GM18858 (cell line): Measurements from ENCODE around the gene KREMEN1.

ENCODE experiments used
- ATAC-seq: cut with Tn5 transposase; IDR thresholded peaks from one replicate; pipeline ENCODE4 v1.9.1; 2021; ENCODE audit not compliant: unreplicated experiment

KREMEN1 gene

GRCh38 chr22:29128891-29129807 lies 56.3 kb downstream of the KREMEN1 start:
- no peak for ATAC-seq

DNA sequence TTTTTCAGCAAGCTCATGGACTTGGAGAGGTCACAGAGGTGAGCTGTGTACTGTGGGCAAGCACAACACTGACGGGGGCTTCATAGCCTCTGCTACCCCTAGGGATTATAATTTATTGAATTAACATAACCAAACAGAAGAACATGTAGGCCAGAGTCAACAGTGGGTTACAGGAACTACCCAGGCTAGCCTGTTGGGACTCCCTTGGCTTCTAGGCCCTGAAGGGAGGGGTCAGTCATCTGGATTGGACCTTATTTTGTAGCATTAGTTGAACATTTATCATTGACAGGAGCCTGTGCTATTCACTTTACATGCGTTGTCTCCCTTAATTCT lies 56.9 kb downstream of the KREMEN1 start:
- ATAC-seq: no peak

GRCh38 chr22:29130476-29130875 lies 57.6 kb downstream of the KREMEN1 start:
- ATAC-seq: no peak

- no peak for ATAC-seq
Observed at GRCh38 chr22:29133603-29134133, 60.8 kb downstream of the KREMEN1 start.

DNA sequence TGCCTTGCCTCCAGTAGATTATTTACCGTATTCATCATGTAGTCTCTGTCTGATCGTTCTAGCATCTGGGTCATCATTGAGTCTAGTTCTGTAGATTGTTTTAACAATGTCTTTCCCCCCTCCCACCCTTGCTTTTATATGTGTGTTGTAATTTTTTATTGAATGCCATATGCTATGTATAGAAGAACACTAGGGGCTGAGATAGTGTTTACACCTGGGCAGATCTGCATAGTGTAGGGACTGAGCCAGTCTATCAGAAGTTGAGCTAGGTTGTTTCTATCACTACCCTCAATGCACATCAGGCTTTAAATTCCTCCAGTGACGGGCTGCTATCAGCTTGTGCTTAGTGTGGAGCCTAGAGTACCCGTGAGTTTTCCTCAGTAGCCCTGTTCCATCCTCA lies 61.6 kb downstream of the KREMEN1 start:
- no peak for ATAC-seq

DNA sequence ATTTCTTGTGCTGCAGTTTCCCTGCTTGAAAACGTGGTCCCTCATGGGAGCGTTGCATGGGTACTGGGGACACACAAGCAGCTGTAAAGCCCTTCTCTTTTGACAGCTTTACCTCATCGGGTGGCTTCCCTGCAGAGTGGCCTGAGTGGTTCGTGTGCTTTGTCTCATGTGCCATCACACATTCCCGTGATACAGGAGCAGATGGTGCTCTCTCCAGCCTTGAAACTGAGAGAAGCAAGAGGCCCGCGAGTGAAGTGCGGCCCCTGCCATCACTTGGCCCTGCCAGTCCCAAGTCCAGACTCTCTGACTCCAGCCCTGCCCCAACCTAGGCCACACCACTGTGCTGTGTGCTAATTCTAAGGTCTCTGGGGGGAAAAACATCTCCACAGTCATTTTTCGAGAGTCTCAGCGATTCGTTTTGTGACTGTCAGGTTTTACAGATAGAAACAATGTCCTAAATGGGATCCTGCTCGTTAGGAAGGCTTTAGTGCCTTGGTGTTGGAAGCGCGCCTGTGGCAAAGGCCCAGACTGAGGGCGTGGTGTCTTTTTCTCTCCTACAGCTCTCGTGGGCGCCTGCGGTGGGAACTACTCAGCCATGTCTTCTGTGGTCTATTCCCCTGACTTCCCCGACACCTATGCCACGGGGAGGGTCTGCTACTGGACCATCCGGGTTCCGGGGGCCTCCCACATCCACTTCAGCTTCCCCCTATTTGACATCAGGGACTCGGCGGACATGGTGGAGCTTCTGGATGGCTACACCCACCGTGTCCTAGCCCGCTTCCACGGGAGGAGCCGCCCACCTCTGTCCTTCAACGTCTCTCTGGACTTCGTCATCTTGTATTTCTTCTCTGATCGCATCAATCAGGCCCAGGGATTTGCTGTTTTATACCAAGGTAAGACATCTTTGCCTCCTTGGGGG lies 64.2 kb downstream of the KREMEN1 start:
- no peak for ATAC-seq

DNA sequence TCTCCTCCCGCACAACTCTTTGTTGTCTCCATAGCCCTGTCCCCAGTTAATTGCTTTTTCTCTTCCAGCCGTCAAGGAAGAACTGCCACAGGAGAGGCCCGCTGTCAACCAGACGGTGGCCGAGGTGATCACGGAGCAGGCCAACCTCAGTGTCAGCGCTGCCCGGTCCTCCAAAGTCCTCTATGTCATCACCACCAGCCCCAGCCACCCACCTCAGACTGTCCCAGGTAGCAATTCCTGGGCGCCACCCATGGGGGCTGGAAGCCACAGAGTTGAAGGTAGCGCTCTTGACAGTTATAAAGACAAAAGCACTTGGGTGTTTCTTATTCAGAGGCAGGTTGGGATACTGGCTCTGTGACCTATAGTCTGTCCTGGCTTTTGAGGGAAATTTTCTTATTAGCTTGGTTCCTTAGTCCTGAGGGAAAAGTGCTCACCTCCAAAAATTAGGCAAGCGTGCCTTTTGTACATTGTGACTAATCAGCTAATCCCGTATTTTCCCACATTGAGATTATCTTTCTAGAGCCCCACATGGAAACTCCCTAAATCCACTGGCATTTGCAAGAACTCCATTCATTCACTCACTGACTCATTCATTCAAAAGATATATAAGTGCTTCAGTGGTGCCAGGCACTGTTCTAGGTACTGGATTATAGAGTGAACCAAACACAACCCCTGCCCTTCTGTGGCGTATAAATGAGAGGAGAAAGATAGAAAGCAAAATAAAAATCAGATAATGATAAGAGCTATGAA lies 65.9 kb downstream of the KREMEN1 start:
- no peak for ATAC-seq

- no peak for ATAC-seq
Observed at GRCh38 chr22:29139965-29140782, 67.3 kb downstream of the KREMEN1 start.

GRCh38 chr22:29141078-29141688 lies 68.3 kb downstream of the KREMEN1 start:
- no peak for ATAC-seq

DNA sequence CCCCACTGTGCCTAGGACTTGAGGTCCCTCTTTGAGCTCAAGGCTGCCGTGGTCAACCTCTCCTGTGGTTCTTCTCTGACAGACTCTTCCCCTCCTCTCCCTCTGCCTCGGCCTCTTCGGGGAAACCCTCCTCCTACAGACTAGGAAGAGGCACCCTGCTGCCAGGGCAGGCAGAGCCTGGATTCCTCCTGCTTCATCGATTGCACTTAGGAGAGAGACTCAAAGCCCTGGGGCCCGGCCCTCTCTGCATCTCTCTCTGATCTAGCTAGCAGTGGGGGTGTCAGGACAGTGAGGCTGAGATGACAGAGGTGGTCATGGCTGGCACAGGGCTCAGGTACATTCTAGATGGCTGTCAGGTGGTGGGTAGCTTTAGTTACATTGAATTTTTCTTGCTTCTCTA lies 69.3 kb downstream of the KREMEN1 start:
- no peak for ATAC-seq

DNA sequence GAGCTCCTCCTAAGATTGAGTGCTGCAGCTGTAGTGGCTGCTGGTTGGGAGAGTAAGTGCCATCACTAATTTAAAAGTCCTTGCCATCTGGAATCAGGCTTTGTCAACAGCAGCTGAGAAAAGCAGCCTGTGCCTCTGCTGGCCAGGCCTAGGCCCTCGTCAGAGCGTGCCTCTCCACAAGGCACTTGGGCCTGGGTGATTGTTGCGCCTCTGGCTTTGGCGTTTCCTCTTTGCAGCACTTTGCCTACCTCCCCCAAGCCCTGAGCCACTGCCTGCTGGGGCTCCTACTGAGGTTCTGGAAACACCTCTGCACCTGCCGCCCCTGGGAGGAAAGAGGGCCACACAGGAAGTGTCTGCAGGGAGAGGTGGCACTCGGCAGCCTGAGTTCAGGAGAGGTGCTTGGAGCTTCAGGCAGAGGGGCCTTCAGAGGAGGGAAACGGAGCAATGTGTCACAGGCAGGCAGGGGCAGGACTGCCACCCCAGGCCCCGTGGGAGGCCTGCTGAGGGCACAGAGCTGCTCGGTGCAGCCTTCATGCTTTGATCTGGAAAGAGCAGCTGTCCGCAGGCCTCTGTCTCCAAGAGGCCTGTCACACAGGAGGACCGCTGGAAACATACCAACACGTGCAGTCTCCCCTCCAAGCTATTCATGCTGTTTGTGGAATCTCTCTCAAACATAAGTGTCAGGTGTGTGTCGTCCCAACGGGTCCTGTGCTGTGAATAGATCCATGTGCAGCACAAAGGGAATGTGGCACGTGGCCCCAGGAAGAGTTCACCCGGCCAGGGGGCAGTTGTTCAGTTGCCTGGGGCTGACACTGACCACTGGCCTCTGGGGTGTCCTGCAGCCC lies 71.3 kb downstream of the KREMEN1 start:
- no peak for ATAC-seq

- ATAC-seq: no peak
Observed at GRCh38 chr22:29144786-29145160, 71.9 kb downstream of the KREMEN1 start.

- no peak for ATAC-seq
Observed at GRCh38 chr22:29145321-29146072, 72.7 kb downstream of the KREMEN1 start.

- no peak for ATAC-seq
Observed at GRCh38 chr22:29146091-29146560, 73.3 kb downstream of the KREMEN1 start.

GRCh38 chr22:29146771-29147170 lies 73.9 kb downstream of the KREMEN1 start:
- ATAC-seq: no peak

- ATAC-seq: no peak
Observed at GRCh38 chr22:29147331-29147899, 74.6 kb downstream of the KREMEN1 start.

GRCh38 chr22:29148036-29148435 lies 75.2 kb downstream of the KREMEN1 start:
- ATAC-seq: no peak

DNA sequence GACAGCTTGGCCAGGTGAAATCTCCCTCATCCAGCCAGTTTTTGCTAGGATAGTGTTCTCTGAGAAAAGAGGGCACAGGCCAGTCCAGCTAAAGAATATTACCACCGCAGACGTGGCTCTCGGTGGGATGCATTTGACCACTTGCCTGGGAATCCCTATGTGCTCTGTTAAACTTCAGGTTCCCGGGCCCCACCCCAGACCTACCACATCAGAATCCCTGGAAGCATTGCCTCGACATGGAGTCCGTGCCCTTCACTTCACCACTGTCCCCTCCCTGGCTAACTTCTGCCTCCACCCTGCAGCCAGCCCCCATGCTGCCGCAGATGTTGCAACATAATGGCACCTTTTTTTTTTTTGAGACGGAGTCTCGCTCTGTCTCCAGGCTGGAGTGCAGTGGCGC lies 76.0 kb downstream of the KREMEN1 start:
- ATAC-seq: no peak
